Loucy (cell line): ENCODE data around the gene CRELD2.

ENCODE experiments used
- H2AFZ ChIP-seq: fragments of 200-600 bp; sonication (generic); 2 replicates; pipeline ENCODE4 v1.6.0; 2016; ENCODE audit warnings: antibody characterized with exemption, mild to moderate bottlenecking, low read length, moderate library complexity
- H3F3A ChIP-seq: fragments of 200-600 bp; 2 replicates; pipeline ENCODE4 v1.6.0; 2016; ENCODE audit warnings: antibody characterized with exemption, low read depth, mild to moderate bottlenecking
- H3K27me3 ChIP-seq: fragments of 200-600 bp; sonication (generic); 2 replicates; pipeline ENCODE4 v1.6.1; 2014; ENCODE audit warnings: low read length, mild to moderate bottlenecking; ENCODE audit not compliant: insufficient read depth, poor library complexity, severe bottlenecking
- H3K36me3 ChIP-seq: fragments of 200-600 bp; sonication (generic); 2 replicates; pipeline ENCODE4 v1.6.1; 2016; ENCODE audit warnings: low read length; ENCODE audit not compliant: insufficient read depth
- H3K4me1 ChIP-seq: fragments of 200-600 bp; sonication (generic); 2 replicates; pipeline ENCODE4 v1.5.1; 2014; ENCODE audit warnings: low read length, mild to moderate bottlenecking; ENCODE audit not compliant: insufficient read depth, poor library complexity, severe bottlenecking
- H3K4me2 ChIP-seq: fragments of 200-600 bp; sonication (generic); 2 replicates; pipeline ENCODE4 v1.6.0; 2014; ENCODE audit warnings: antibody characterized with exemption, low read length, low read depth, mild to moderate bottlenecking; ENCODE audit not compliant: poor library complexity, severe bottlenecking
- H3K4me3 ChIP-seq: fragments of 200-600 bp; sonication (generic); 2 replicates; pipeline ENCODE4 v1.5.1; 2014; ENCODE audit warnings: low read length, mild to moderate bottlenecking, mixed read lengths; ENCODE audit not compliant: poor library complexity, severe bottlenecking
- H3K79me2 ChIP-seq: fragments of 200-600 bp; sonication (generic); 2 replicates; pipeline ENCODE4 v1.6.1; 2014; ENCODE audit warnings: low read length; ENCODE audit not compliant: insufficient read depth
- H3K9ac ChIP-seq: fragments of 200-600 bp; sonication (generic); 2 replicates; pipeline ENCODE4 v1.6.0; 2014; ENCODE audit warnings: mild to moderate bottlenecking, low read depth, low read length, moderate library complexity; ENCODE audit not compliant: poor library complexity, severe bottlenecking
- H3K9me2 ChIP-seq: fragments of 200-600 bp; sonication (generic); replicated peaks from 2 replicates; pipeline ENCODE4 v1.6.1; 2016; ENCODE audit warnings: low read depth, low read length, mixed read lengths
- H3K9me3 ChIP-seq: fragments of 200-600 bp; sonication (generic); 2 replicates; pipeline ENCODE4 v1.6.1; 2014; ENCODE audit warnings: mild to moderate bottlenecking, antibody characterized with exemption, low read length, low read depth; ENCODE audit not compliant: insufficient read depth
- H4K20me1 ChIP-seq: fragments of 200-600 bp; sonication (generic); 2 replicates; pipeline ENCODE4 v1.6.0; 2014; ENCODE audit warnings: antibody characterized with exemption, low read length, mild to moderate bottlenecking; ENCODE audit not compliant: insufficient read depth, poor library complexity, severe bottlenecking
- EZH2phosphoT487 ChIP-seq: fragments of 200-600 bp; IDR thresholded peaks from 2 replicates; pipeline ENCODE4 v1.6.1; 2018; ENCODE audit warnings: antibody characterized with exemption, mild to moderate bottlenecking, moderate library complexity, borderline replicate concordance
- TF ChIP-seq, protein P1 (sequence below): fragments of 200-600 bp; sonication (generic); conservative IDR thresholded peaks from 2 replicates; pipeline ENCODE4 v1.5.1; 2014; ENCODE audit warnings: mild to moderate bottlenecking, antibody characterized with exemption, low read length

The CRELD2 gene

DNA sequence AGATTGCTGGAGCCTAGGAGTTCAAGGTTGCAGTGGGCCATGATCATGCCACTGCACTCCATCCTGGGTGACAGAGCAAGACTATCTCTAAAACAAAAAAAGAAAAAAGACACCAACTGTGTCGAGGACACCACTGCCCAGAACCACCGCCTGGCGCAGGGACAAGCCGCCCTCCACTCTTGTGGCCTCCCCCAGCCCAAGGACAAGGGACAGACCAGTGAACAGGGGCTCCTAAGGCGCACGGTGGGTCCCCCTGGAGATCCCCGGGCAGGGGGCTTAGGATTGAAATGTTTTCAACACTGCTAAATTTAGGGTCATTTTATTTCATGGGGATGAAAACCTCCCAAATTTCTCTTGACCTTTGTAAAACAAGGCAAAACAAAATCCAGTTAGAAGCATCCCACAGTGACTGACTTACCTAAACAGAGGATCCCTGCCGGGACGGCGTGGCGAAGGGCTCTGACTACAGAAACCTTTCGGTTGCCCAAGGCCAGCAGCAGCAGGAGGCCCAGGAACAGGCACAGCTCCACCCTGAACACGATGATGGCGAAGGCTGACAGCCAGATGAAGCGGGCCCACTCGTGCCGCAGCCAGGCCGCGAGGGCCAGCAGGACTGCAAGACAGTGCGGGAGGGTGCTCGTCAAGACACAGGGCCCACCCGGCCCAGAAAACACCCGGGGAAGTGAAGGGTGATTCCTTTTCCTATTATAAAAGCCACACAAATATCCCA, 8.8 kb upstream of the CRELD2 start:
- no peak for TF ChIP-seq EZH2phosphoT487
- TF ChIP-seq, protein P1, sequence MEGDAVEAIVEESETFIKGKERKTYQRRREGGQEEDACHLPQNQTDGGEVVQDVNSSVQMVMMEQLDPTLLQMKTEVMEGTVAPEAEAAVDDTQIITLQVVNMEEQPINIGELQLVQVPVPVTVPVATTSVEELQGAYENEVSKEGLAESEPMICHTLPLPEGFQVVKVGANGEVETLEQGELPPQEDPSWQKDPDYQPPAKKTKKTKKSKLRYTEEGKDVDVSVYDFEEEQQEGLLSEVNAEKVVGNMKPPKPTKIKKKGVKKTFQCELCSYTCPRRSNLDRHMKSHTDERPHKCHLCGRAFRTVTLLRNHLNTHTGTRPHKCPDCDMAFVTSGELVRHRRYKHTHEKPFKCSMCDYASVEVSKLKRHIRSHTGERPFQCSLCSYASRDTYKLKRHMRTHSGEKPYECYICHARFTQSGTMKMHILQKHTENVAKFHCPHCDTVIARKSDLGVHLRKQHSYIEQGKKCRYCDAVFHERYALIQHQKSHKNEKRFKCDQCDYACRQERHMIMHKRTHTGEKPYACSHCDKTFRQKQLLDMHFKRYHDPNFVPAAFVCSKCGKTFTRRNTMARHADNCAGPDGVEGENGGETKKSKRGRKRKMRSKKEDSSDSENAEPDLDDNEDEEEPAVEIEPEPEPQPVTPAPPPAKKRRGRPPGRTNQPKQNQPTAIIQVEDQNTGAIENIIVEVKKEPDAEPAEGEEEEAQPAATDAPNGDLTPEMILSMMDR: no peak
- Histone ChIP-seq H3K9ac (no peak overlapping the region), H3K9me3 (no peaks in the 10 kb centered on the region), H2AFZ (no peak overlapping the region), H3K4me3 (no peak overlapping the region), H3K27me3 (no peaks in the 10 kb centered on the region), H3K4me1 (no peaks in the 10 kb centered on the region), H3F3A (no peaks in the 10 kb centered on the region), H4K20me1 (no peaks in the 10 kb centered on the region), H3K9me2 (no peaks in the 10 kb centered on the region), H3K79me2 (no peaks in the 10 kb centered on the region), H3K36me3 (no peaks in the 10 kb centered on the region; the same call in 1 of the 2 replicates), H3K4me2 (no peak overlapping the region)

DNA sequence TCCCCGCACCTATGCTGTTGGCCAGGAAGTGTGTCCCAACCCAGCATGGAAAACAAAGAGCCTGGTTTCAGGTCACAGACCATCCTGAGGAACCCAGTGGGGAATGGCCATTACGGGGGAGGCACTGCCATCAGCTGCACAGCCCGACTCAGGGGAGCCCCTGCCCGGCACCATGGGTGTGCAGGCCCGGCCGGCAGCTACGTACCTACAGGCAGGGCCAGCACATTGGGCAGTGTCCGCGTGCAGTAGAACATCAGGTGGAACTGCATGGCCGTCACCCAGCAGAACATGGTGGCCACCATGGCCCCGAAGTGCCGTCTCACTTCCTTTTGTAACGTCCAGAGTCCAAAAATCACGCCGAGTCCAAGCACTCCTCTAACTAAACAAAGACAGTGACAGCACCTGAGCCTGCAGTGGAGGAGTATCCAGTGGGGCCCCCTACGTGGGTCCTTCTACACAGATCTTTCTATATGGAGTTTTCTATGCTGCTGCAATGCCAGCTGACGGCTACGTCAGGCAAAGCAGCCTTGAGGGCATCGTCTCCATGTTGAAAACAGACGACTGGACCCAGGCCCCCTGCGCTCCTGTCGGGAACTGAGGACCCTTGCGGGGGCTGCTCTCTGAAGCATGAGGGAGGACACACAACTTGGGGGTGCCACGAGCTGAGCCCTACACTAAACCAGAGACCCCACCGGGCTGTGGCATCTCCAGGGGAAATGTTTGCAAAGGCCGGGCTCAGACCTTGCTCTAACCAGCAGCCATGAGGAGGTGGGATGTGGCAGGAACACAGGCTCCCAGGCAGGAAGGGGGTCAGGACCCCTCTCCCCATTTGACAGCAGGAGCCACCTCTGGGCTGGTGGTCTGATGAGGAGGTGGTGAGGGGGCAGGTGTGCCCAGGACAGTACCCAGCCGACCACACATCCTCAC, 7.9 kb upstream of the CRELD2 start:
- Histone ChIP-seq H3K79me2 (no peaks in the 10 kb centered on the region), H3K4me2 (no peak overlapping the region), H3K36me3 (no peaks in the 10 kb centered on the region; the same call in 1 of the 2 replicates), H3K9me2 (no peaks in the 10 kb centered on the region), H3K9ac (no peak overlapping the region), H3K27me3 (no peaks in the 10 kb centered on the region), H3K4me1 (no peaks in the 10 kb centered on the region), H3K4me3 (no peak overlapping the region), H4K20me1 (no peaks in the 10 kb centered on the region), H2AFZ (no peak overlapping the region), H3K9me3 (no peaks in the 10 kb centered on the region), H3F3A (no peaks in the 10 kb centered on the region)
- TF ChIP-seq EZH2phosphoT487: no peak
- TF ChIP-seq, protein P1: no peak

DNA sequence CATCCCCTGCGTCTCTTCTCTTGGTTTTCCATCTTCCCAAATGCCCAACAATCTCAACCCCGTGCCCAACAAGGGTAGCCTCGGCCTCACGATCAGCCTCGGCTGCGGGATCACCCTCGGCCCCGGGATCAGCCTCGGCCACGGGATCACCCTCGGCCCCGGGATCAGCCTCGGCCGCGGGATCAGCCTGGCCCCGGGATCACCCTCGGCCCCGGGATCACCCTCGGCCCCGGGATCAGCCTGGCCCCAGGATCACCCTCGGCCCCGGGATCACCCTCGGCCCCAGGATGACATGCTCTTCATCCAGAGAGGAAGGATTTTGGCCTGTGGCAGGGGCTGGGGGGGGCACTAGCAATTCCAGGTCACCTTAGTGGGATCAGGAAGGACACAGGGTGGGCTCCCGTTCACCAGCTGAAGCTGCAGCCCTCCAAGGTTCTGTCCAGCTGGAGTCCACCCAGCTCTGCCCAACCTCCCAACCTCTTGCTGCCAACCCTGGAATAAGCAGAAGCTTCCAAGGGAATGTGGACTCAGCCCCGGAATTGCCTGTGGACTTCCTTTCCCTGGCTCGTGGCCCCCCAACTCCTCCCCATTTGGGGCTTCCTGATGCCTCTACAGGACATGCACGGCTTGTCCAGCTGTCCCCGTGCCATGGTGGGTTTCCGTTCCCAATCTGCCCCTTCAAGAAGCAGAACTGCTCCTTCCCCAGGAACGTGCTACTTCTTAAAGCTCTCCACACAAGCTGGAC, 6.4 kb upstream of the CRELD2 start:
- Histone ChIP-seq H3K4me3 (no peak overlapping the region), H3K4me2 (no peak overlapping the region), H3K9ac (no peak overlapping the region), H4K20me1 (peaks cover 2% of the 10 kb centered on the region), H3K79me2 (no peaks in the 10 kb centered on the region; the same call in 1 of the 2 replicates), H3K9me2 (no peaks in the 10 kb centered on the region), H3K36me3 (no peaks in the 10 kb centered on the region; the same call in 1 of the 2 replicates), H3K27me3 (no peaks in the 10 kb centered on the region), H3K9me3 (no peaks in the 10 kb centered on the region), H2AFZ (no peak overlapping the region), H3F3A (no peaks in the 10 kb centered on the region), H3K4me1 (no peaks in the 10 kb centered on the region)
- TF ChIP-seq, protein P1: no peak
- no peak for TF ChIP-seq EZH2phosphoT487
